ENCODE data around the gene PHF21A.
A peak's percentile ranks its signal among the peaks of the same experiment; 100 is the strongest.

PHF21A gene

DNA sequence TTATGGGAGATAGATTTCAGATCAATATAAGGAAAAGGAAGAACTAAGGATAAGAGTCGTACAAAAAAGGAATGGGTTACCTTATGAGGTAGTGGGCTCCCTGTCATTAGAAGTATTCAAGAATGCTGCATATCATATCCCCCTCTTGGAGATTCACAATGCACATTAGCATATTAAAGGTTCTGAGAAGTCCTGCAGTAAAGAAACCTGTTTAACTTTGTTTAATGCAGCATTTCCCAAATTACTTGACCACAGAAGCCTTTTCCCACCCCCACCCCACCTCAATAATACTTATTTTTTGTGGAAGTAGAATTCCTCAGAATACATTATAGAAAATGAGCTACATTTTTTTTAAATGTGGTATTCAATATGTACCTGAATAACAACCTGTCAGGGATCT, 30.9 kb downstream of the PHF21A start:
- no peaks in the 10 kb centered on the region for H3K9me3 ChIP-seq (ENCODE audit: control insufficient read depth, low read length)
- no peak overlapping the region for H2AFZ ChIP-seq (ENCODE audit: low read depth, low read length)
- H3K18ac ChIP-seq (ENCODE audit: low read depth in 1 of 2, low read length in 2 of 2) = no peak overlapping the region
- no peaks in the 10 kb centered on the region for H3K4me1 ChIP-seq (ENCODE audit: control insufficient read depth, insufficient read depth, low read depth, low read length)
- WGBS = no CpG with 5 or more reads among the region's 1 CpG
- no peak overlapping the region for H4K91ac ChIP-seq (ENCODE audit: low read length)
- DNase-seq = no peak
- H2AK5ac ChIP-seq (ENCODE audit: low read length, severe bottlenecking) = no peak overlapping the region
- H2BK15ac ChIP-seq (ENCODE audit: low read depth, poor library complexity, severe bottlenecking) = no peak overlapping the region
- no peak overlapping the region for H3K23ac ChIP-seq (ENCODE audit: low read length in 2 of 2)
- H2BK120ac ChIP-seq (ENCODE audit: low read depth, low read length) = no peak overlapping the region
- no peak overlapping the region for H3K4ac ChIP-seq (ENCODE audit: low read depth in 1 of 2, low read length in 2 of 2)
- no peak overlapping the region for H3K14ac ChIP-seq (ENCODE audit: low read length in 2 of 2)
- H4K8ac ChIP-seq (ENCODE audit: low read length) = no peak overlapping the region
- no peak overlapping the region for H3K9ac ChIP-seq (ENCODE audit: low read length)
- no peak overlapping the region for H3K4me3 ChIP-seq (ENCODE audit: insufficient read depth in 1 of 2, low read depth in 1 of 2, low read length in 2 of 2)
- H3K79me1 ChIP-seq (replicated peaks; ENCODE audit: low read length, poor library complexity, severe bottlenecking) = peaks cover 14% of the 10 kb centered on the region
- no peak overlapping the region for H3K27ac ChIP-seq (ENCODE audit: low read length, poor library complexity, severe bottlenecking)
- H3K4me2 ChIP-seq (ENCODE audit: low read length, poor library complexity, severe bottlenecking) = no peak overlapping the region
- H3K36me3 ChIP-seq (ENCODE audit: control insufficient read depth in 1 of 2, insufficient read depth in 2 of 2, low read depth in 1 of 2, low read length in 2 of 2) = peaks cover 2 to 45% of the 10 kb centered on the region in 2 experiments
- no peak overlapping the region for H2BK5ac ChIP-seq (ENCODE audit: low read depth, low read length, poor library complexity, severe bottlenecking)
- no peaks in the 10 kb centered on the region for H3K27me3 ChIP-seq (ENCODE audit: control insufficient read depth in 1 of 2, insufficient read depth in 1 of 2, low read length in 2 of 2)
- H2BK12ac ChIP-seq (ENCODE audit: low read length in 2 of 2) = no peak overlapping the region

DNA sequence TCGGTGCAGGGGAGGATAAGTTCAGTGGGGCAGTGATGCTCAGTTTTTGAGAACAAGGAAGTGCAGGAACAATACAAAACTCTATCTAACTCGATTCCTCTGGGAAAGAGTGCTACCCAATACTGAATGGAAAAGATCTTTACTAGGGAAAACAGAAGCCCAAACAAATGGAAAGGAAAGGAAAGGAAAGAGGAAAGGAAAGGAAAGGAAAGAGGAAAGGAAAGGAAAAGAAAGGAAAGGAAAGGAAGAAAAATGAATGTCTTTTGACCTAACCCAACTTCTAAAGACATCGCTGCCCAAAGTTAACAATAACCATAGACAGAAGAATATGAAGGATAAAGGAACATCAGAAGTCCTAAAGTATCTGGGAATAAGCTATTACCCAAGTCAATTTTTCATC, 41.6 kb downstream of the PHF21A start:
- no peak overlapping the region for H3K4me3 ChIP-seq (ENCODE audit: insufficient read depth in 1 of 2, low read depth in 1 of 2, low read length in 2 of 2)
- H3K9me3 ChIP-seq (ENCODE audit: control insufficient read depth, low read length) = no peaks in the 10 kb centered on the region
- no peak overlapping the region for H4K91ac ChIP-seq (ENCODE audit: low read length)
- 94% methylated on average over 2 of the region's 3 CpGs for WGBS
- H3K4me1 ChIP-seq (ENCODE audit: control insufficient read depth, insufficient read depth, low read depth, low read length) = no peaks in the 10 kb centered on the region
- no peak overlapping the region for H3K14ac ChIP-seq (ENCODE audit: low read length in 2 of 2)
- no peak overlapping the region for H3K23ac ChIP-seq (ENCODE audit: low read length in 2 of 2)
- no peak overlapping the region for H3K9ac ChIP-seq (ENCODE audit: low read length)
- no peak overlapping the region for H4K8ac ChIP-seq (ENCODE audit: low read length)
- H3K36me3 ChIP-seq (ENCODE audit: control insufficient read depth in 1 of 2, insufficient read depth in 2 of 2, low read depth in 1 of 2, low read length in 2 of 2) = peaks cover 3 to 67% of the 10 kb centered on the region in 2 experiments
- no peak overlapping the region for H3K18ac ChIP-seq (ENCODE audit: low read depth in 1 of 2, low read length in 2 of 2)
- no peaks in the 10 kb centered on the region for H3K27me3 ChIP-seq (ENCODE audit: control insufficient read depth in 1 of 2, insufficient read depth in 1 of 2, low read length in 2 of 2)
- no peak overlapping the region for H2AK5ac ChIP-seq (ENCODE audit: low read length, severe bottlenecking)
- peaks cover 12% of the 10 kb centered on the region for H3K79me1 ChIP-seq (replicated peaks; ENCODE audit: low read length, poor library complexity, severe bottlenecking)
- no peak overlapping the region for H2BK5ac ChIP-seq (ENCODE audit: low read depth, low read length, poor library complexity, severe bottlenecking)
- DNase-seq = no peak
- H3K4ac ChIP-seq (ENCODE audit: low read depth in 1 of 2, low read length in 2 of 2) = no peak overlapping the region
- no peak overlapping the region for H3K4me2 ChIP-seq (ENCODE audit: low read length, poor library complexity, severe bottlenecking)
- H2BK120ac ChIP-seq (ENCODE audit: low read depth, low read length) = no peak overlapping the region
- H3K27ac ChIP-seq (ENCODE audit: low read length, poor library complexity, severe bottlenecking) = no peak overlapping the region
- no peak overlapping the region for H2BK12ac ChIP-seq (ENCODE audit: low read length in 2 of 2)
- no peak overlapping the region for H2AFZ ChIP-seq (ENCODE audit: low read depth, low read length)
- H2BK15ac ChIP-seq (ENCODE audit: low read depth, poor library complexity, severe bottlenecking) = no peak overlapping the region

DNA sequence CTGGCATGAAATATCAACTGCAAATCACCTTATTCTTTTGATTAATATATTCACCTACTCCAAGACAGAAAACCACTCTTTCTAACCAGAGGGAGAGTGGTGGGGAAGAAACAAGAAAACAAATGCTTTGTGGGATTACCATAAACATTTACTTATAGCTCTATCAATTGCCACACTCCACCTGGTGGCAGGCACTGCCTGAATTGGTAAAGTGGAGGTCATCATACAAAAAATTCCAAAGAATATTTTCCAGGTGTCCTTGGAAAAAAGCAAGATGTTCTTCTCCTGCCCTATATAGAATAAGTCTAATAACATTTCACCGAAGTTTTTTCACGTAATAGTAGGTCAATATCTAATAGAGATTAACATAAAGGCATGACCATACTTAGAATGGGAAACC, 45.3 kb downstream of the PHF21A start:
- DNase-seq = no peak
- Histone ChIP-seq H4K8ac (ENCODE audit: low read length) (no peak overlapping the region), H2BK12ac (ENCODE audit: low read length in 2 of 2) (no peak overlapping the region), H2AK5ac (ENCODE audit: low read length, severe bottlenecking) (no peak overlapping the region), H3K14ac (ENCODE audit: low read length in 2 of 2) (no peak overlapping the region), H3K27me3 (ENCODE audit: control insufficient read depth in 1 of 2, insufficient read depth in 1 of 2, low read length in 2 of 2) (no peaks in the 10 kb centered on the region), H2BK15ac (ENCODE audit: low read depth, poor library complexity, severe bottlenecking) (no peak overlapping the region), H3K9ac (ENCODE audit: low read length) (no peak overlapping the region), H3K4me1 (ENCODE audit: control insufficient read depth, insufficient read depth, low read depth, low read length) (no peaks in the 10 kb centered on the region), H3K4me3 (ENCODE audit: insufficient read depth in 1 of 2, low read depth in 1 of 2, low read length in 2 of 2) (no peak overlapping the region), H2AFZ (ENCODE audit: low read depth, low read length) (no peak overlapping the region), H3K18ac (ENCODE audit: low read depth in 1 of 2, low read length in 2 of 2) (no peak overlapping the region), H3K4me2 (ENCODE audit: low read length, poor library complexity, severe bottlenecking) (no peak overlapping the region), H2BK120ac (ENCODE audit: low read depth, low read length) (no peak overlapping the region), H2BK5ac (ENCODE audit: low read depth, low read length, poor library complexity, severe bottlenecking) (no peak overlapping the region), H3K79me1 (replicated peaks; ENCODE audit: low read length, poor library complexity, severe bottlenecking) (peaks cover 11% of the 10 kb centered on the region), H4K91ac (ENCODE audit: low read length) (no peak overlapping the region), H3K4ac (ENCODE audit: low read depth in 1 of 2, low read length in 2 of 2) (no peak overlapping the region), H3K27ac (ENCODE audit: low read length, poor library complexity, severe bottlenecking) (no peak overlapping the region), H3K9me3 (ENCODE audit: control insufficient read depth, low read length) (no peaks in the 10 kb centered on the region), H3K23ac (ENCODE audit: low read length in 2 of 2) (no peak overlapping the region), H3K36me3 (ENCODE audit: control insufficient read depth in 1 of 2, insufficient read depth in 2 of 2, low read depth in 1 of 2, low read length in 2 of 2) (peaks cover 2 to 48% of the 10 kb centered on the region in 2 experiments)
- WGBS = no CpG with 5 or more reads among the region's 2 CpGs

DNA sequence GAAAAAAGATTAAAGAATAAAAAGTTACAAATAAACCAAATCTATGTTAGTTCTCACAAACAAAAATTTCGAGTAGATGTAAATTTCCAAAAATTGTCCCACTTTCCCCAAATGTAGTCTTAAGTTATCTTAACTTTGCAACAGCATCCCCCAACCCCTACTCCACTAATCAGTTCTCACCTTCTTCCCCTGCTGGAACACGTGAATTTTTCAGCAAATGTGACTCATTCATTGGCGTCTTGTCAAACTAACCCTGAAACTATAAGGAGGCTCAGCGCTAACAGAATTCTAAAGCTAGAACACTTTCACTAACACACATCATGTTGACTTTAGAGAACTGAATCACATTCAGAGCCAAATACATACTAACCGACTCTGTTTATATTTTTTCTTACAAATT, 46.1 kb downstream of the PHF21A start:
- Histone ChIP-seq H2AK5ac (ENCODE audit: low read length, severe bottlenecking) (no peak overlapping the region), H4K8ac (ENCODE audit: low read length) (no peak overlapping the region), H3K23ac (ENCODE audit: low read length in 2 of 2) (no peak overlapping the region), H2BK15ac (ENCODE audit: low read depth, poor library complexity, severe bottlenecking) (no peak overlapping the region), H3K36me3 (ENCODE audit: control insufficient read depth in 1 of 2, insufficient read depth in 2 of 2, low read depth in 1 of 2, low read length in 2 of 2) (peaks cover 2 to 47% of the 10 kb centered on the region in 2 experiments), H2AFZ (ENCODE audit: low read depth, low read length) (no peak overlapping the region), H3K14ac (ENCODE audit: low read length in 2 of 2) (no peak overlapping the region), H2BK5ac (ENCODE audit: low read depth, low read length, poor library complexity, severe bottlenecking) (peak overlapping the region; percentile 31), H4K91ac (ENCODE audit: low read length) (no peak overlapping the region), H3K27me3 (ENCODE audit: control insufficient read depth in 1 of 2, insufficient read depth in 1 of 2, low read length in 2 of 2) (no peaks in the 10 kb centered on the region), H3K79me1 (replicated peaks; ENCODE audit: low read length, poor library complexity, severe bottlenecking) (peaks cover 10% of the 10 kb centered on the region), H3K4me1 (ENCODE audit: control insufficient read depth, insufficient read depth, low read depth, low read length) (no peaks in the 10 kb centered on the region), H3K9ac (ENCODE audit: low read length) (no peak overlapping the region), H3K18ac (ENCODE audit: low read depth in 1 of 2, low read length in 2 of 2) (no peak overlapping the region), H3K4me3 (ENCODE audit: insufficient read depth in 1 of 2, low read depth in 1 of 2, low read length in 2 of 2) (no peak overlapping the region), H3K9me3 (ENCODE audit: control insufficient read depth, low read length) (no peaks in the 10 kb centered on the region), H3K27ac (ENCODE audit: low read length, poor library complexity, severe bottlenecking) (no peak overlapping the region), H3K4ac (ENCODE audit: low read depth in 1 of 2, low read length in 2 of 2) (no peak overlapping the region), H2BK120ac (ENCODE audit: low read depth, low read length) (no peak overlapping the region), H3K4me2 (ENCODE audit: low read length, poor library complexity, severe bottlenecking) (no peak overlapping the region), H2BK12ac (ENCODE audit: low read length in 2 of 2) (no peak overlapping the region)
- DNase-seq = peak; percentile 35
- 58% methylated on average over 5 of the region's 5 CpGs for WGBS
